DMS79 treated with DMSO at 0.1 percent for 48 hours (cell line): ENCODE measurements around the gene DDX31.
"Not testable (repeated sequence)": the region's sequence is repeated elsewhere in the genome, so short reads cannot be mapped to it uniquely, and the experiment has no call there.

Experiments
- DNase-seq: peaks from one replicate; lab custom pipeline; 2025; lab: John Stamatoyannopoulos, UW

Gene DDX31

GRCh38 chr9:132669698-132670456, at the start of gene DDX31:
Gene DDX31 (minus strand): TSS chr9:132669983. CDS start chr9:132669934, 49 bp downstream.
- DNase-seq: peak; percentile 55

DNA sequence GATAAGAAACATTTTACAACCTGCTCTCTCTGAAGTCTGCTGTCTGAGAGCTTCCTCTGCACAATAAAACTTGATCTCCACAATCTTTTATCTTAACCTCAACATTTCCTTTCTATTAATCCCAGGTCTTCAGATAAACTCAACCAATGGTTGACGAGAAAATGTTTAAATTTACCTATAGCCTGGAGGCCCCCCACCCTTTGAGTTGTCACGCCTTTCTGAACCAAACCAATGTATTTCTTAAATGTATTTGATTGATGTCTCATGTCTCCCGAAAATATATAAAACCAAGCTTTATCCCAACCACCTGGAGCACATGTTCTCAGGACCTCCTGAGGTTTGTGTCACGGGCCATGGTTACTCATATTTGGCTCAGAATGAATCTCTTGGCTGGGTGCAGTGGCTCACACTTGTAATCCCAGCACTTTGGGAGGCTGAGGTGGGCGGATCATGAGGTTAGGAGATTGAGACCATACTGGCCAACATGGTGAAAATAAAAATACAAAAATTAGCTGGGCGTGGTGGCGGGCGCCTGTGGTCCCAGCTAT, 48.7 kb upstream of the DDX31 start:
- not testable (repeated sequence) for DNase-seq

GRCh38 chr9:132717326-132717945, 47.7 kb upstream of the DDX31 start:
- no peak for DNase-seq

GRCh38 chr9:132716007-132716406, 46.2 kb upstream of the DDX31 start:
- no peak for DNase-seq

DNA sequence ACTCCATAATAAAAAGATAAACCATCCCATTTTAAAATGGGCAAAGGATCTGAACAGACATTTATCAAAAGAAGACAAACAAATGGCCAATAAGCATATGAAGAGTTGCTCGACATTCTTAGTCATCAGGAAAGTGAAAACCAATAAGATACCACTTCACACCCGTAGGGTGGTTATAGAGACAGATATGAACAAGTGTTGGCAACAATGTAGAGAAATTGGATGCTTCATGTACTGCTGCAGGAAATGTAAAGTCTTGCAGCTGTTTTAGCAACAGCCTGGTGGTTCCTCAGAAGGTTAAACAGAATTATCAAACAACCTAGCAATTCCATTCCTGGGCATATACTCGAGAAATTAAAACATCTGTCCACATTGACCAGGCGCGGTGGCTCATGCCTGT, 43.0 kb upstream of the DDX31 start:
- no peak for DNase-seq

GRCh38 chr9:132711846-132712245, 42.1 kb upstream of the DDX31 start:
- no peak for DNase-seq

- DNase-seq: not testable (repeated sequence)
These were observed 41.4 kb upstream of the DDX31 start for GRCh38 chr9:132711152-132711551.

DNA sequence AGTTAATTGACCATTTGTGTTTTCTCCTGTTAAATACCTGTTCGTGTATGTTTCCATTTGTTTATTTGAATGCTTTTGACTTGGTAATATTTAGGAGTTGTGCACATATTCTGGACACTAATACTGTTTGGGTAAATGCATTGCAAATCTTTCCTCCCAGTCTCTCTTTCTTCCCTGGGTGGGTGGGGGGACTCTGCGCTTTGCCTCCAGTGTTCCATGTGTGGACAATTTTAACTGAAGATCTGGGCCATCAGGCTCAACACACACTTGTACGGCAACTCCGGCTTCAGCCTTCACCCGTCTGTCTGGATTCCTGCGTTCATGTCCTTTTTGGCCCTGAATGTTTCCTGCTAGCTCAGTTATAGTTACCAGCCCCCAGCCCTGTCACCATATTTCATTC, 40.5 kb upstream of the DDX31 start:
- no peak for DNase-seq

GRCh38 chr9:132708769-132709430, 39.1 kb upstream of the DDX31 start:
- no peak for DNase-seq

GRCh38 chr9:132708239-132708638, 38.5 kb upstream of the DDX31 start:
- no peak for DNase-seq

DNA sequence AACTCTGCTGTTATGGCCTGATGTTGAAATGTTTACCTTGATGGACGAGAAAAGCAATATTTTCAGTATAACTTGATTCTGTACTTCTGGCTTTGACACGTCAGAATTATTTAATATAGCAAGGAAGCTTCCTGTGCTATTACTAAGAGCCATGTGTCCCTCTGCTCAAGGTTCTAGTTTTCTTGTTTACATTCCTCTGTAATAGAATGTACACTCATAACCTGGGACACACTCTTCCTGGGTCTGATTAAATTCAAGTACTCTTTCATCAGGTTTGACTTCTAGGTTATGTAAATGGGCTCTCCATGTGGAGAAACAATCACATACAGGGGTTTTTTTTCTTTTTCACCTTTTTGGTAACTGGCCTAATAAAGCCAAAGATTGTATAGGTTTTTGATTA, 33.6 kb upstream of the DDX31 start:
- no peak for DNase-seq

DNA sequence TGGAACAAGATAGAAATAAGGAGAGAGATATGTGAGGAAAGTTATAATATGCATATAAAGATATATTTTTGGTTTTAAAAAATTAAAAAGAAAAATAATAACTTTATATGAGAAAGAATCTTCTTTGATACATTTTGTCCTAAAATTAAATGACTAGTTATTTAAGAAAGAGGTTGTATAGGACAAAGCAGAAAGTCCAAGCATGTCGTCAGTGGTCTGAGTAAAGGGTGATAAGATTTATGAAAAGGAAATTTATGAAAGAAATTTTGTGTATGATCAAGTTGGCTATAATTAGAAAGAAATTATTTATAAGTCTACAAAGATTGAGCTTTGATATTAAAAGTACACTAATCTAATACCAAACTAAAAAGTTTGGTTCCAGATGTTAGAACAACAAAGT, 32.5 kb upstream of the DDX31 start:
- DNase-seq: no peak

DNA sequence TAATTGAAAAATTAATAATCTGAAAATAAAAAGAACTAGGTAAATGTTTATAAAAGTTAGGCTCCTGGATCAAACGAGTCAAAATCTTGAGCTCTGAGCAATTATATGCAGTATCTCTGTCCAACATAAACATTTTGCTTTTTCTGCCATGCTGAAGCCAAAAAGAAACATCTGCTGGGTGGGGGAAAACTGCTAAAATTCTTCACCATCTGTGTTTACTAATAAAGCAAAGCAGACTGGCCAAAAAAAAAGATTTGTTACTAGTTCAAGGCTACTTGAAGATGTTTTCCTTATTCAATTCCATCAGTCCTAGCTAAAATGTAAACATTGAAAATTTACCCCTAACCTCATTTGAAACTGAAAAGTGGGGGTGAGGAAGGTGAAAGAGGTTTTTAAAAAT, 30.2 kb upstream of the DDX31 start:
- no peak for DNase-seq

GRCh38 chr9:132698989-132699388, 29.2 kb upstream of the DDX31 start:
- DNase-seq: no peak

- no peak for DNase-seq
These were observed 27.4 kb upstream of the DDX31 start for GRCh38 chr9:132697230-132697629.

GRCh38 chr9:132694144-132694543, 24.4 kb upstream of the DDX31 start:
- DNase-seq: no peak

DNA sequence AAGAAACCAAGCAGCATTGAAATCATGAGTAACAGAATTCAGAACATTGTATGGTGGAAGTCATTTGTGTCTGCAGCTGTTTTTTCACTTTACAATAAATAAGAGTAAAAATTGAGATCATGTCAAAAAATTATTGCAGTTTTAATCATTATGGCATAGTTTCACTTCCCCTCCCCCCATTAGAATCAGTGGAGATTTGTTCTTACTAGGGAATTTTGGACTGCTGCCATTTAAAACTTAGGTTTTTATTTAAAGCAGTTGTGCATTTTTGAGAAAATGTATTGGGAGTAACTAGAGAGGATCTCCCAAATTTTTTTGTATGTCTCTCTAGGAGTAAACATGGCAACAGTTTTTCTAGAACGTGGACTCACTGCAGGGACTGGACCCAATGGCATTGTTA, 20.9 kb upstream of the DDX31 start:
- DNase-seq: no peak

GRCh38 chr9:132683873-132684272, 14.1 kb upstream of the DDX31 start:
- no peak for DNase-seq

DNA sequence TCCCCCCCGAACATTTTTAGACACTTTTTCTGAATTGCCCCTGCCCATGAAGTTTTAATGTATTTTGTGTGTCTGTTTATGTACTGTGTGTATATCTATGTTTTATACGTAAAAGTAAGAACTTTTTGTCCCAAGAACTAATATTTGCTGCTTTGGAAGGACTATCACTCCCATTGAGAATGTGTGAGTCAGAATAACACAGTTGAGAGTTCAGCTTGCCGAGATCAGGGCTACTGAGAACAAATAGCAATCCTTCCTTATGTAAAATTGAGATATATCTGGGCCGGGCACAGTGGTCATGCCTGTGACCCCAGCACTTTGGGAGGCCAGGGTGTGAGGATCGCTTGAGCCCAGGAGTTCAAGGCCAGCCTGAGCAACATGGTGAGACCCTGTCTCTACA, 11.8 kb upstream of the DDX31 start:
- no peak for DNase-seq

DNA sequence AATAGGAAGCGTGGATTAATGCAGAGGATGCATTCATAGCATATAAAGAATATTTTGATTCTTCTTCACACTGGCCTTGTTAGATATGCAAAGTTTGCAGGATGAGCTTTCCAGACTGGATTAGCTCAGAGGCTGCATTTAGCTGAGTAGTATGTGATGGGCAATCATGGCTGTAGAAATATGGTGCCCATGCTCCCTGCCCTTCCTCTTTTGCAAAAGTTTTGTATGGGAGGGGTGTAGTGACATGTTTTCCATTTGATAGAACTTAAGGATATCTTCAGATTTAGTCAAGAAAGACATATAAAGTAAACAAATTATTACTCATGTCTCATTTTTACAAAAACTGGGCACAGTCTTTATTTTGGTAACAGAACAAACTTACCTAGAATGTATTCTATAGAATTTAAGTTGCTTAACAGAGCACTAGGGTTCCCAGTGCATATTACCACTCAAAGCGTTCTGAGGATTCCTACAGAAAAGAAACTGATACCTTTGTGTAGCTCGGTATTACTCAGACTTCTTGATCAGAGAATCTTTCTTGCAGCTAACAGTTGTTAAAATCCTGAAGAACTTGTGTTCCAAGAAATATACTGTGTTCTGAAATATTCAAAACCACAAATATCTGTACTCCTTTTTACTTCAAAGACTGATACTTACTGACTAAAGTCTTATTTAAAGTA, 10.3 kb upstream of the DDX31 start:
- DNase-seq: no peak

GRCh38 chr9:132677976-132678375, 8.2 kb upstream of the DDX31 start:
- no peak for DNase-seq

DNA sequence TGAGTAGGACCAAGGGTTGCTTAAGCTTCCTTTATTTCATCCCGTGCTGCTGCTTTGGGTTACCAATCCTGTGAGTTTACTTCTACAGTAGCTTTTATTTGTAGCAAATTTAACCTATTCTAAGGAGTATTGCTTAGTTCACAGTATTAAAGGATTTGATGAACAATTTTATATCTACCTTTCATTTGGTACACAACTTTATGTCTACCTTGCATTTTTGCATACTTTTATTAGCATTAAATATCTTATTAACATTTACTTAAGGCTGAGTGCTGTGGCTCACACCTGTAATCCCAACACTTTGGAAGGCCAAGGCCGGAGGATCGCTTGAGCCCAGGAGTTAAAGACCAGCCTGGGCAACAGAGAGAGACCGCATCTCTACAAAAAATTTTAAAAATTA, 4.7 kb upstream of the DDX31 start:
- DNase-seq: no peak
